Tibial nerve (tissue), 4 donors: ENCODE results near the gene TEAD4. TPM values are rescaled to one million over a fixed set of nuclear protein-coding genes. Genes with fewer than 3 reads are reported as not detected.

Experiments
- DNase-seq, 2 donors: peaks; one replicate each; pipeline ENCODE4 v3.0.0-alpha.2; 2019; ENCODE audit warnings: low spot score in 2 of 2
- H3K27ac ChIP-seq, 4 donors: fragments of 200-600 bp; sonication (generic) in 3 of 4; one replicate each; pipeline ENCODE4 v1.5.1; 2017 to 2019; ENCODE audit warnings: mild to moderate bottlenecking in 1 of 4
- H3K27me3 ChIP-seq, 2 donors: fragments of 200-600 bp; sonication (generic) in 1 of 2; one replicate each; pipeline versions ENCODE4 v1.5.1 to v1.6.0; 2017 to 2019
- H3K36me3 ChIP-seq, 3 donors: fragments of 200-600 bp; sonication (generic); one replicate each; pipeline ENCODE4 v1.5.1; 2018 to 2019
- H3K4me1 ChIP-seq, 4 donors: fragments of 200-600 bp; sonication (generic) in 3 of 4; one replicate each; pipeline ENCODE4 v1.5.1; 2017 to 2019
- H3K4me3 ChIP-seq, 4 donors: fragments of 200-600 bp; sonication (generic) in 3 of 4; one replicate each; pipeline ENCODE4 v1.5.1; 2017 to 2019; ENCODE audit warnings: mild to moderate bottlenecking in 1 of 4, moderate library complexity in 1 of 4
- H3K9me3 ChIP-seq, 4 donors: fragments of 200-600 bp; sonication (generic) in 3 of 4; one replicate each; pipeline ENCODE4 v1.5.1; 2017 to 2019
- EP300 ChIP-seq, 2 donors: sonication (generic); formaldehyde crosslinking; IDR thresholded peaks; one replicate each; pipeline ENCODE4 v1.6.1; 2017; ENCODE audit warnings: antibody characterized with exemption in 2 of 2, mild to moderate bottlenecking in 1 of 2
- POLR2A ChIP-seq, 2 donors: fragments of 450-650 bp; IDR thresholded peaks; one replicate each; pipeline ENCODE4 v1.6.1; 2017; ENCODE audit warnings: antibody characterized with exemption in 2 of 2, mild to moderate bottlenecking in 2 of 2, moderate library complexity in 2 of 2
- WGBS, 2 donors: methylation state at CpG; one replicate each; pipeline ENCODE4 v1.1.5; 2018; 5-methylcytosine and 5-hydroxymethylcytosine counted together
- total RNA-seq, 4 donors: library from RNA; depleted of rRNA; stranded (reverse); fragments of >200 nt; gene quantifications; one replicate each; pipeline ENCODE4 v1.1.0, GENCODE V29; 2016
- TF ChIP-seq, protein P1 (sequence below), 5 experiments: fragments of 200-600 bp in 3 of 5; fragments of 450-650 bp in 2 of 5; sonication (generic) in 3 of 5; IDR thresholded peaks; one replicate each; pipeline ENCODE4 v1.5.1; 2016 to 2019; ENCODE audit warnings: antibody characterized with exemption in 5 of 5, mild to moderate bottlenecking in 3 of 5, moderate library complexity in 2 of 5

Gene TEAD4
- total RNA-seq, 4 donors from 2014 or later: 17.2 to 34.2 (median 23.5) TPM

GRCh38 chr12:2963154-2963759, 4.1 kb downstream of the TEAD4 start:
- no peaks in the 10 kb centered on the region for H3K36me3 ChIP-seq
- H3K27ac ChIP-seq: peak overlapping the region in 1 of 4 donors; percentile 65
- TF ChIP-seq POLR2A (IDR thresholded peaks at IDR 0.05) (no peak), EP300 (IDR thresholded peaks at IDR 0.05) (no peak)
- TF ChIP-seq, protein P1, sequence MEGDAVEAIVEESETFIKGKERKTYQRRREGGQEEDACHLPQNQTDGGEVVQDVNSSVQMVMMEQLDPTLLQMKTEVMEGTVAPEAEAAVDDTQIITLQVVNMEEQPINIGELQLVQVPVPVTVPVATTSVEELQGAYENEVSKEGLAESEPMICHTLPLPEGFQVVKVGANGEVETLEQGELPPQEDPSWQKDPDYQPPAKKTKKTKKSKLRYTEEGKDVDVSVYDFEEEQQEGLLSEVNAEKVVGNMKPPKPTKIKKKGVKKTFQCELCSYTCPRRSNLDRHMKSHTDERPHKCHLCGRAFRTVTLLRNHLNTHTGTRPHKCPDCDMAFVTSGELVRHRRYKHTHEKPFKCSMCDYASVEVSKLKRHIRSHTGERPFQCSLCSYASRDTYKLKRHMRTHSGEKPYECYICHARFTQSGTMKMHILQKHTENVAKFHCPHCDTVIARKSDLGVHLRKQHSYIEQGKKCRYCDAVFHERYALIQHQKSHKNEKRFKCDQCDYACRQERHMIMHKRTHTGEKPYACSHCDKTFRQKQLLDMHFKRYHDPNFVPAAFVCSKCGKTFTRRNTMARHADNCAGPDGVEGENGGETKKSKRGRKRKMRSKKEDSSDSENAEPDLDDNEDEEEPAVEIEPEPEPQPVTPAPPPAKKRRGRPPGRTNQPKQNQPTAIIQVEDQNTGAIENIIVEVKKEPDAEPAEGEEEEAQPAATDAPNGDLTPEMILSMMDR (IDR thresholded peaks at IDR 0.05): no peak

DNA sequence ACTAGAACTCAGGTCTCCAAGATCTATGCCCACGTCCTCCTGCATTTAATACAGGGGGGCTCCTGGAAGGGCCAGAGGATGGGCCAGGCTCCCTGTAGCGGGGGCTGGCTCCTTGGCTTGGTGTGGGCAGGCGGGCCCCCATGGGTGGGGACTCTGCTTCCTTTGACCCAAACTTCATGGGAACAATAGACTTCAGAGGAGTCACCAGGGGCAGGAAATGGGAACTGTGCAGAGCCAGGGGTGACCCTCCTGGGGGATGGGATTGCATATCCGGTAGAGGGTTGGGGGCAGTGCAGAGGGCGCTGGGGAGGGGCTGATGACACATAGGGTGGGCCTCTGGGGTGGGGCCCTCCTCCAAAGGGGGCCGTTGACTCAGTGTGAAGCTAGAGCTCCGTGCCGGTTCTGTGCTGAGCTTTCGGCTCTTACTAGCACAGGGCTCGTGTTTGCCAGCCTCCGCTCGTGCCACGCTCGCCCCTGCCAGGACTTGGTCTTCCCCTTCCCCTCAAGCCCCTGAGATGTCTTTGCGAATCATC, 4.6 kb downstream of the TEAD4 start:
- TF ChIP-seq, protein P1 (IDR thresholded peaks at IDR 0.05): no peak
- no peak for TF ChIP-seq EP300 (IDR thresholded peaks at IDR 0.05)
- TF ChIP-seq POLR2A (IDR thresholded peaks at IDR 0.05): no peak
- Histone ChIP-seq H3K27ac (peak overlapping the region in 2 of 4 donors; percentile 54 to 65), H3K4me3 (no peak overlapping the region)

More at GRCh38 chr12:2963154-2963759, 4.1 kb downstream of the TEAD4 start:
- 60 to 62% methylated on average over 9 of the region's 9 CpGs for WGBS, 2 donors
- no peaks in the 10 kb centered on the region for H3K9me3 ChIP-seq
- peaks cover 0 to 33% (median 7%) of the 10 kb centered on the region in 4 donors for H3K4me1 ChIP-seq
- H3K27me3 ChIP-seq: peaks cover 0 to 3% of the 10 kb centered on the region in 2 donors
- H3K4me3 ChIP-seq: no peak overlapping the region
- no peak for DNase-seq

GRCh38 chr12:2967651-2968050, 8.5 kb downstream of the TEAD4 start:
- 77 to 79% methylated on average over 2 of the region's 2 CpGs for WGBS, 2 donors
- no peaks in the 10 kb centered on the region for H3K36me3 ChIP-seq
- no peak for DNase-seq
- H3K4me1 ChIP-seq: peaks cover 0 to 7% (median 3%) of the 10 kb centered on the region in 4 donors
- no peaks in the 10 kb centered on the region for H3K27me3 ChIP-seq
- H3K27ac ChIP-seq: no peak overlapping the region
- no peak for TF ChIP-seq POLR2A (IDR thresholded peaks at IDR 0.05)
- TF ChIP-seq, protein P1 (IDR thresholded peaks at IDR 0.05): no peak
- no peak for TF ChIP-seq EP300 (IDR thresholded peaks at IDR 0.05)
- H3K9me3 ChIP-seq: no peaks in the 10 kb centered on the region
- no peak overlapping the region for H3K4me3 ChIP-seq

More for the DNA sequence above, 4.6 kb downstream of the TEAD4 start:
- H3K4me1 ChIP-seq: peaks cover 0 to 27% (median 6%) of the 10 kb centered on the region in 4 donors
- WGBS, 2 donors: 36 to 50% methylated on average over 10 to 15 of the region's 15 CpGs
- H3K9me3 ChIP-seq: no peaks in the 10 kb centered on the region
- peaks cover 0 to under 1% of the 10 kb centered on the region in 2 donors for H3K27me3 ChIP-seq
- H3K36me3 ChIP-seq: no peaks in the 10 kb centered on the region
- no peak for DNase-seq

- H3K9me3 ChIP-seq: no peaks in the 10 kb centered on the region
- H3K27ac ChIP-seq: no peak overlapping the region
- H3K36me3 ChIP-seq: no peaks in the 10 kb centered on the region
- peaks cover 0 to 5% (median 0%) of the 10 kb centered on the region in 4 donors for H3K4me1 ChIP-seq
- WGBS, 2 donors: 72 to 77% methylated on average over 10 of the region's 10 CpGs
- no peak for TF ChIP-seq POLR2A (IDR thresholded peaks at IDR 0.05)
- DNase-seq: no peak
- H3K27me3 ChIP-seq: no peaks in the 10 kb centered on the region
- H3K4me3 ChIP-seq: no peak overlapping the region
Measured at GRCh38 chr12:2970744-2971143, 11.5 kb downstream of the TEAD4 start.

DNA sequence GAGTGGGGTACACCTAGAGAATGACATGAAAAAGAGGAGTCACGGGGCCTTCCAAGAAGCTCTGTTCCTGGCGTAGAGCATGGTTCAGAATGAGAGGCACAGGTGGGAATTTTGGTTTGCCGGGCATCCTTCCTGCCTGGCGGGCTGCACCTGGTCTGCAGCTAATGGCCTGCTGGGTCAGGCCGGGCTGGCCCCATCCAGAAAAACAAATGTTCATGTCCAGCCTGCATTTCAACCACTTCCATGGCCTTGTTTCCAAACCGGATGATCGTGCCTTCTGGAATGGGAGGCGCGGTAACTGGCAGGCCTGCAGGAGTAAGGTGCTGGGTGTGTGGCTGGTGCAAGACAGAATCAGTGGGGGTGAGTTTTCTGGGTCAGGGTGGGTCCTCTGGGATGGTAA, 14.4 kb downstream of the TEAD4 start:
- TF ChIP-seq, protein P1 (IDR thresholded peaks at IDR 0.05): no peak
- TF ChIP-seq POLR2A (IDR thresholded peaks at IDR 0.05): no peak
- no peak for TF ChIP-seq EP300 (IDR thresholded peaks at IDR 0.05)
- no peak overlapping the region for H3K4me3 ChIP-seq
- WGBS, 2 donors: 91 to 93% methylated on average over 9 of the region's 9 CpGs

More for the DNA sequence above, 14.4 kb downstream of the TEAD4 start:
- no peaks in the 10 kb centered on the region for H3K9me3 ChIP-seq
- H3K4me1 ChIP-seq: peaks cover 0 to 5% (median 0%) of the 10 kb centered on the region in 4 donors
- no peaks in the 10 kb centered on the region for H3K36me3 ChIP-seq
- no peaks in the 10 kb centered on the region for H3K27me3 ChIP-seq
- H3K27ac ChIP-seq: no peak overlapping the region
- no peak for DNase-seq
